OCI-LY7 (cell line): Measurements from ENCODE around the gene PLEK.

Source experiments
- CTCF ChIP-seq: fragments of 200-600 bp; sonication (generic); conservative IDR thresholded peaks from 2 replicates; pipeline ENCODE4 v1.5.1; 2014; ENCODE audit warnings: mild to moderate bottlenecking, antibody characterized with exemption, low read length, moderate library complexity, mixed read lengths
- EZH2phosphoT487 ChIP-seq: fragments of 200-600 bp; sonication (generic); IDR thresholded peaks from 2 replicates; pipeline ENCODE4 v1.6.1; 2018; ENCODE audit warnings: low read depth, borderline replicate concordance, mild to moderate bottlenecking, mixed run types, antibody characterized with exemption, low read length, moderate library complexity, mixed read lengths

- peak; percentile 92 for TF ChIP-seq CTCF
- TF ChIP-seq EZH2phosphoT487: no peak
Observed at GRCh38 chr2:68362069-68362468, 3.0 kb upstream of the PLEK start.
